KBM-7 (cell line): ENCODE measurements around the gene DCAF8L2.

Experiments used
- DNase-seq: peaks from one replicate; pipeline ENCODE4 v3.0.0-alpha.2; 2015
- in situ Hi-C: fragments of 300-500 bp; cut with MboI; formaldehyde crosslinking; loops from 2 replicates; pipeline ENCODE4 v1.14.3; 2020; ENCODE audit warnings: low sequenced_read_pairs, low pct_unique_long_range_greater_than_20kb, mixed read lengths

Gene DCAF8L2

DNA sequence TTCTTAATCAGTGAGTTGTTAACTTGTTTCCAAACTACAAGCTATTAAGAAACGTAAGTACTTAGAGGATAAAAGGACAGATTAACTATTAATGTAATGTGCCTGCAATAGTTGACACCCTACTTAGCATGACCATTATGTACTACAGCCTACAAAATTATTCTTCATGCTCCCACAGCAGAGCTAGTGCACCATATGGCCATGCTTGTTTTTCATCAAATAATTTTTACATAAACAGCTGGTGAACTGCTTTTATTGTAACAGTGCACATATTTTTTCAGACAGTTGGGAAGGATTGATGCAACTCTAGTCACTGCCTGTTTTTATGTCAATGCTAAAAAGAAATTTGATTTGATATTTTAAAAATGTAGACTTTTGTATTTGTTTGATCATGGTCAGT lies 207.4 kb downstream of the DCAF8L2 start:
- in situ Hi-C loops: no loop called here
- no peak for DNase-seq
